GM23248 (cell line): Measurements from ENCODE around the gene PRUNE1. TPM values are rescaled to one million over a fixed set of nuclear protein-coding genes. Genes with fewer than 3 reads are reported as not detected.

ENCODE experiments used
- DNase-seq: peaks from one replicate; pipeline ENCODE4 v3.0.0-alpha.2; 2015
- H2AFZ ChIP-seq: fragments of 200-600 bp; sonication (generic); 2 replicates; pipeline ENCODE4 v1.6.1; 2016; ENCODE audit warnings: antibody characterized with exemption
- H3F3A ChIP-seq: fragments of 200-600 bp; sonication (generic); 2 replicates; pipeline ENCODE4 v1.6.1; 2016; ENCODE audit warnings: mild to moderate bottlenecking, antibody characterized with exemption, mixed run types; ENCODE audit not compliant: insufficient read depth
- H3K27ac ChIP-seq: fragments of 200-600 bp; sonication (generic); 2 replicates; pipeline ENCODE4 v1.5.1; 2016; ENCODE audit warnings: mild to moderate bottlenecking
- H3K27me3 ChIP-seq: fragments of 200-600 bp; sonication (generic); replicated peaks from 2 replicates; pipeline ENCODE4 v1.6.1; 2016; ENCODE audit warnings: mild to moderate bottlenecking; ENCODE audit not compliant: insufficient read depth
- H3K36me3 ChIP-seq: fragments of 200-600 bp; sonication (generic); 2 replicates; pipeline ENCODE4 v1.6.1; 2016; ENCODE audit warnings: low read depth, mild to moderate bottlenecking
- H3K4me1 ChIP-seq: fragments of 200-600 bp; sonication (generic); 2 replicates; pipeline ENCODE4 v1.6.1; 2016; ENCODE audit warnings: mild to moderate bottlenecking; ENCODE audit not compliant: insufficient read depth
- H3K4me2 ChIP-seq: fragments of 200-600 bp; sonication (generic); one replicate; pipeline ENCODE4 v1.6.1; 2016; ENCODE audit warnings: mild to moderate bottlenecking; ENCODE audit not compliant: unreplicated experiment
- H3K4me3 ChIP-seq: fragments of 200-600 bp; sonication (generic); 2 replicates; pipeline ENCODE4 v1.5.1; 2016; ENCODE audit warnings: mild to moderate bottlenecking
- H3K79me2 ChIP-seq: fragments of 200-600 bp; sonication (generic); 2 replicates; pipeline ENCODE4 v1.6.1; 2016; ENCODE audit warnings: mild to moderate bottlenecking; ENCODE audit not compliant: insufficient read depth
- H3K9ac ChIP-seq: fragments of 200-600 bp; sonication (generic); 2 replicates; pipeline ENCODE4 v1.6.1; 2016; ENCODE audit warnings: mild to moderate bottlenecking
- H3K9me2 ChIP-seq: fragments of 200-600 bp; sonication (generic); 2 replicates; pipeline ENCODE4 v1.6.1; 2016; ENCODE audit warnings: mixed run types, mild to moderate bottlenecking, moderate library complexity; ENCODE audit not compliant: insufficient read depth
- H3K9me3 ChIP-seq: fragments of 200-600 bp; sonication (generic); one replicate; pipeline ENCODE4 v1.6.1; 2017; ENCODE audit warnings: low read depth
- H4K20me1 ChIP-seq: fragments of 200-600 bp; sonication (generic); 2 replicates; pipeline ENCODE4 v1.6.0; 2016; ENCODE audit not compliant: insufficient read depth
- EZH2 ChIP-seq: fragments of 200-600 bp; sonication (generic); IDR thresholded peaks from 2 replicates; pipeline ENCODE4 v1.6.1; 2018; ENCODE audit warnings: antibody characterized with exemption, mild to moderate bottlenecking; ENCODE audit not compliant: insufficient read depth, poor library complexity, severe bottlenecking
- EZH2phosphoT487 ChIP-seq: fragments of 200-600 bp; sonication (generic); IDR thresholded peaks from 2 replicates; pipeline ENCODE4 v1.6.1; 2018; ENCODE audit warnings: antibody characterized with exemption, moderate library complexity, mild to moderate bottlenecking, low read depth; ENCODE audit not compliant: insufficient read depth
- WGBS, 2 experiments: methylation state at CpG; one replicate each; pipeline ENCODE4 v1.1.6; 2015 to 2017; ENCODE audit warnings: low lambda C conversion rate in 2 of 2, low coverage in 1 of 2; ENCODE audit errors: missing lambda C conversion rate in 2 of 2; 5-methylcytosine and 5-hydroxymethylcytosine counted together
- in situ Hi-C: fragments of 300-500 bp; cut with MboI; formaldehyde crosslinking; loops from 2 replicates; pipeline ENCODE4 v1.15.0; 2020
- polyA plus RNA-seq: library from polyadenylated mRNA; unstranded; fragments of >200 nt; fragmentation: Nextera tagmentation; extraction: Ambion mirVana; gene quantifications from 2 replicates; pipeline ENCODE4 v1.2.1, GENCODE V29; 2016
- total RNA-seq: library from RNA; depleted of rRNA; stranded (reverse); fragments of >200 nt; shearing (Covaris generic); gene quantifications from 2 replicates; pipeline ENCODE4 v1.2.3, GENCODE V29; 2014

The PRUNE1 gene
- total and polyA plus RNA-seq, 2 experiments from 2014 or later, result 9.0 to 10.5 TPM

DNA sequence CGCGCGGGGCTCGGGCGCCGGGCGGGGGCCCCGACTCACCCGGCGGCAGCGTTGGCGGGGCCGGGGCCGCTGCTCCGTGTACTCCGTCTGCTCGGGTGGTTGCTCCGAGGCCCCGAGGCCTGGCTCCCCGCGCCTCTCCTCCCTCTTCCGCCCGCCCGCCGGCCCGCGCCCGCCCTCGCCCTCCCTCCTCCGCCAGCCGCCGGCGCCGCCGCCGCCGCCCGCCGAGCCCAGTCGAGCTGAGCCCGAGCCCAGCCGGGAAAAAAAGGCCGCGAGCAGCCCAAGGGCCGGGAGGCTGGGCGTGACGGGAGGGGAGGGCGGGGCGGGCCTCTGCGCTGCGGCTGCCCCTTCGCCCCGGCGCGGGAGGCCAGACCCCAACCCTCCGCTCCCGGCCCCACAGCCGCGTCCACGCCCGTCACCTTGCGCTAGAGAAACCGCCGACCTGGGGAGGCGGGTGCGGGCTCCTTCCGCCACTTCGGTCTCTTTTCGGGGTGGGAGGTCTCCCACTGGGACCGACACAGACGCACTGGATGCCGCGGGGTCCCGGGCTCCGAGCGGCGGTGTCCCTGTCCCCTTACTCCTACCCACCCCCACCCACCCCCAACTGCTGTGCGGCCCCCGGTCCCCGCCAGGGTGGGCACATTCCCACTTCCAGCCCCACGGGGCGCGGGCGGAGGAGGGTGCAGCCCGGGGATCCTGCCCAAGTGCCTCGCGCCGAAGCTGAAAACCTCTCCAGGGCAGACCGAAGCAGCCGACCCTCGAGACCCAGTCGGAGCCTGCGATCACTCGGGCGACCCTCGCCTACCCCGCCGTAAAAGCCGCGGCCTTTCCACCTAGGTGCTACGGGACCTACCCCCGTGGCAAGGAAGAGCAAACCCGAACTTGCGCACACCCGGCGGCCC, 33.4 kb upstream of the PRUNE1 start, which contains the start of gene CERS2:
CERS2 (minus strand) TSS at position 256 of the 899 bp plus-strand sequence. CDS start 5,745 bp downstream, outside the sequence.
- H3K4me3 ChIP-seq, result peak within 1 kb of the TSS; percentile 99
- in situ Hi-C loops, result no loop called here
- no peaks in the 10 kb centered on the region for H3K9me2 ChIP-seq
- H3K36me3 ChIP-seq, result no peaks in the 10 kb centered on the region
- H3K27me3 ChIP-seq, result no peaks in the 10 kb centered on the region
- TF ChIP-seq EZH2phosphoT487 (no peak), EZH2 (no peak)
- peaks cover 30% of the 10 kb centered on the region for H3F3A ChIP-seq
- H4K20me1 ChIP-seq, result no peaks in the 10 kb centered on the region
- H3K9ac ChIP-seq, result peak within 1 kb of the TSS; percentile 96
- no peaks in the 10 kb centered on the region for H3K9me3 ChIP-seq
- peak within 1 kb of the TSS; percentile 76 for H3K27ac ChIP-seq
- peak within 1 kb of the TSS; percentile 80 for H2AFZ ChIP-seq
- H3K4me1 ChIP-seq, result peaks cover 56% of the 10 kb centered on the region
- DNase-seq, result peak; percentile 94
- WGBS, 2 experiments, result 6 to 17% methylated on average over 35 to 95 of the region's 106 CpGs
- peak within 1 kb of the TSS; percentile 97 for H3K4me2 ChIP-seq
- H3K79me2 ChIP-seq, result peaks cover 43% of the 10 kb centered on the region

DNA sequence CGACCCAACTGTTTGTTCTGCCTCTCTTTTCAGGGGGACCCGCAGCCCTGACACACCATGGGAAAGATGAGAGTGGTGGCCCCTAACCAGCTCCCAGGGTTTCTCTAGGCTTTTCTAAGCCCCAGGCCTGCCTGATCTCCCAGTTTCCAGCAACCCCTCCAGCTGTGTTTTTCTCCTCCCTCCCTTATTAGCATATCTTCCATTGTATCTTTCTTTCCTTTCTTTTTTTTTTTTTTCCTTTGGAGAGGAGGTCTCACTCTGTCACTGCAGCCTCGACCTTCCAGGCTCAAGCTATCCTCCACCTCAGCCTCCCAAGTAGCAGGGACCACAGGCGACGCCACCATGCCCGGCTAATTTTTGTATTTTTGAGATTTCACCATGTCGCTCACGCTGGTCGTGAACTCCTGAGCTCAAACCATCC, 31.8 kb upstream of the PRUNE1 start:
- H2AFZ ChIP-seq, result 0 out of 2 replicates have a peak overlapping the region, but pooled peaks have one; percentile 44
- no peaks in the 10 kb centered on the region for H3K9me3 ChIP-seq
- H3K4me1 ChIP-seq, result peaks cover 51% of the 10 kb centered on the region
- H4K20me1 ChIP-seq, result no peaks in the 10 kb centered on the region
- no peaks in the 10 kb centered on the region for H3K9me2 ChIP-seq
- H3K27ac ChIP-seq, result no peak overlapping the region
- H3K79me2 ChIP-seq, result peaks cover 27% of the 10 kb centered on the region
- H3K27me3 ChIP-seq, result no peaks in the 10 kb centered on the region
- H3K9ac ChIP-seq, result no peak overlapping the region
- in situ Hi-C loops, result no loop called here
- no peak overlapping the region for H3K4me3 ChIP-seq
- no peaks in the 10 kb centered on the region for H3K36me3 ChIP-seq
- WGBS, 2 experiments, result 97 to 98% methylated on average over 9 of the region's 9 CpGs
- DNase-seq, result no peak
- peaks cover 23% of the 10 kb centered on the region for H3F3A ChIP-seq
- no peak for TF ChIP-seq EZH2
- TF ChIP-seq EZH2phosphoT487, result no peak
- no peak overlapping the region for H3K4me2 ChIP-seq

DNA sequence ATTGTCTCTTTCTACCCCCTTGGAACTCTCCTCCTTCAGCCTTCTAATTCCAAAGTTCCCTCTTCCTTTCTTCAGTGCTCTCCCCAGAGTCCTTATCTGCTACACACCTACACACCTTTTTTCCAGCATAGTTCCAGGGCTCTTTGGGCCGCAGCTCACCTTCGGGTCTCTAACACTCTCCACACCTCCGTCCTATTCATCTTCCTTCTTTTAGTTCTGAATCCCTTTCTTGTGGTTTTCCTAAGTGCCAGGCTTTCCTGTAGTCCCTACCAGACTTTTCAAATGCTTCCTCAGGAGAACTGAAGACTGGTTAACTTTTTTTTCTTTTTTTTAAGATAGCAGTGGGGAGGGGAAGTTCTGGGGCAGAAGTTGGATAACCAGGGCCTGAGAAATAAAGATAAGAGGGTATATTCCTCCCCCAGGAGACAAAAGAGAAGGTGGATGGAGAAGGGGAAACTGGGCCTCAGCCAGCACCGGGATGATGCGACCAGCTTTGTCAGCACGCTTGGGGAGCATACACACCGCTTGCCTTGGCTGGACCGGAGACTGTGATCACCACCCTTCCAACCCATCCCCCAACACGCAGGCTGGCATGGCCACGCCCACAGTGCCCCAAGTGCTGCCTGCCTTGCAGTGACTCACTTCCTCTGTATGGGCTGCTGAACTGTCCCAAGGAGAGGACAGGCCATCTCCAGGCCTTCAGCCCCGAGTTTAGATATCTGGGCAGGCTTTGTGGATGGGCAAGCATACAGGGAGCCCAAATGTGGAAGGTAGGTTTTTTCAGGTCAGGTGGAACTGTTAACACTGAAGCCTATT, 31.2 kb upstream of the PRUNE1 start:
- Histone ChIP-seq H3K9ac (0 out of 2 replicates have a peak overlapping the region, but pooled peaks have one; percentile 5), H3K9me2 (no peaks in the 10 kb centered on the region), H3K4me1 (peaks cover 51% of the 10 kb centered on the region), H3K79me2 (peaks cover 21% of the 10 kb centered on the region), H2AFZ (peak overlapping the region; percentile 44), H3K27me3 (no peaks in the 10 kb centered on the region), H3K9me3 (no peaks in the 10 kb centered on the region), H3K4me3 (no peak overlapping the region), H3K4me2 (peak overlapping the region; percentile 56), H4K20me1 (no peaks in the 10 kb centered on the region), H3K27ac (peak overlapping the region; percentile 47), H3F3A (peaks cover 20% of the 10 kb centered on the region), H3K36me3 (no peaks in the 10 kb centered on the region)
- 68 to 69% methylated on average over 10 to 11 of the region's 11 CpGs for WGBS, 2 experiments
- TF ChIP-seq EZH2phosphoT487, result no peak
- TF ChIP-seq EZH2, result no peak
- in situ Hi-C loops, result no loop called here
- DNase-seq, result peak; percentile 74
